ENCODE results near the gene CNMD.

DNA sequence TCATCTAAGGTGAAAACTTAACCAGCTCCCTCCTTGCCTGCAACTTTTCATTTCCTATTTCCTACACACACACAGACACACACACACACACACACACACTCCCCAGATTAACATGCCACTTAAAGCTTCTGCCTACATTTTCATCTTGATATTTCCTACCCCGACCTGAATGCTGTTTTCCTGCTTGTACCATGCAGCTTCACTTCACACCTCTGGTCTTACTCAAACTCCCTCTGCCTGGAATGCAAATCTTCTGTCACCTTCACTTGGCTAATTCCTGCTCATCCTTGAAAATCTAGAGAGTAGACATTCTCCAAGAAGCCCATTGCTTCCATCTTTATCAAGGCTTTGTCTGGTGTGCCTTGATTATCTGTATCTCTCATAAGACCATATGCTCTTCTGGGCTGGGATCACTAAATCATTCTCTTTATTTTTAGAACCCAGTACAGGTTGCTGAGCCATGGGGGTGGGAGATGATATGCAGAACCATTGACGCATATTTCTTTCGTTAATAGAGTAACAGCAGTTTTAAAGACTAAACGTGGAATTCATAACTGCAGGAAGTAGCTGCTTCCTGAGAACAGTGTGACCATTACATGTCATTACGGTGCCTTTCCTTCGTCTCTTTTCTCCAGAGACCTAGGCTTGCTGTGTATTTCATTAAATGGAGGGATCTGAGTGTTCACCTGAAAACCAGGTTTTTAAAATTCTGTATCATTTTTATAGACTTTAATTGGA lies 37.7 kb downstream of the CNMD start:
- TF ChIP-seq EZH2 (IDR thresholded peaks at IDR 0.05; ENCODE audit: low read depth, low read length, severe bottlenecking) = no peak
- no peak for TF ChIP-seq POLR2AphosphoS5 (IDR thresholded peaks at IDR 0.05; ENCODE audit: low read depth, low read length)
- TF ChIP-seq POLR2A (IDR thresholded peaks at IDR 0.05; ENCODE audit: control extremely low read depth in 1 of 2, low read depth in 2 of 2, low read length in 2 of 2) = no peak

Measured in H1 (cell line).